ENCODE measurements around the gene RPH3AL.
"Not testable (repeated sequence)": the region's sequence is repeated elsewhere in the genome, so short reads cannot be mapped to it uniquely, and the experiment has no call there.

Gene RPH3AL

GRCh38 chr17:317070-317469 is 35.5 kb downstream of the RPH3AL start:
- no CpG with 5 or more reads among the region's 2 CpGs for WGBS (ENCODE audit: extremely low coverage, insufficient coverage, insufficient read length)
- H2BK12ac ChIP-seq (ENCODE audit: low read length); H3K4me3 ChIP-seq (ENCODE audit: low read depth, low read length); H4K8ac ChIP-seq (ENCODE audit: low read depth, low read length); H3K9ac ChIP-seq (ENCODE audit: low read length); H3K36me3 ChIP-seq (ENCODE audit: control insufficient read depth in 1 of 2, insufficient read depth in 2 of 2, low read length in 2 of 2); H3K27me3 ChIP-seq (ENCODE audit: insufficient read depth, low read length); H3K27ac ChIP-seq (ENCODE audit: low read depth, low read length); H4K91ac ChIP-seq (ENCODE audit: low read depth, low read length); H3K79me1 ChIP-seq (ENCODE audit: low read length); H3K18ac ChIP-seq (ENCODE audit: low read length); H3K4ac ChIP-seq (ENCODE audit: low read depth, low read length); H3K23ac ChIP-seq (ENCODE audit: low read length); H3K79me2 ChIP-seq (ENCODE audit: control insufficient read depth, insufficient read depth, low read length, poor library complexity); H3K14ac ChIP-seq (ENCODE audit: low read length); H2AFZ ChIP-seq (ENCODE audit: insufficient read depth, low read length, poor library complexity); H4K12ac ChIP-seq (ENCODE audit: low read depth, low read length); DNase-seq; H2AK5ac ChIP-seq (ENCODE audit: low read length); H3K4me2 ChIP-seq (ENCODE audit: low read length); H3K4me1 ChIP-seq (ENCODE audit: control insufficient read depth in 1 of 2, insufficient read depth in 2 of 2, low read length in 2 of 2); H2BK120ac ChIP-seq (ENCODE audit: insufficient read depth, low read length, poor library complexity); H2BK5ac ChIP-seq (ENCODE audit: low read depth, low read length, poor library complexity): not testable (repeated sequence)
- H3K9me3 ChIP-seq (ENCODE audit: insufficient read depth, low read depth, low read length): peaks cover 34% of the 10 kb centered on the region

GRCh38 chr17:315399-315798 is 37.2 kb downstream of the RPH3AL start:
- not testable (repeated sequence) for H2AFZ ChIP-seq (ENCODE audit: insufficient read depth, low read length, poor library complexity); H2BK120ac ChIP-seq (ENCODE audit: insufficient read depth, low read length, poor library complexity); H3K27me3 ChIP-seq (ENCODE audit: insufficient read depth, low read length); H3K9ac ChIP-seq (ENCODE audit: low read length); H2AK5ac ChIP-seq (ENCODE audit: low read length); H3K27ac ChIP-seq (ENCODE audit: low read depth, low read length); DNase-seq; H4K8ac ChIP-seq (ENCODE audit: low read depth, low read length); H3K4me1 ChIP-seq (ENCODE audit: control insufficient read depth in 1 of 2, insufficient read depth in 2 of 2, low read length in 2 of 2); H2BK5ac ChIP-seq (ENCODE audit: low read depth, low read length, poor library complexity); H4K91ac ChIP-seq (ENCODE audit: low read depth, low read length); H3K4me3 ChIP-seq (ENCODE audit: low read depth, low read length); H3K23ac ChIP-seq (ENCODE audit: low read length); H3K14ac ChIP-seq (ENCODE audit: low read length); H3K79me1 ChIP-seq (ENCODE audit: low read length); H2BK12ac ChIP-seq (ENCODE audit: low read length); H3K36me3 ChIP-seq (ENCODE audit: control insufficient read depth in 1 of 2, insufficient read depth in 2 of 2, low read length in 2 of 2); H4K12ac ChIP-seq (ENCODE audit: low read depth, low read length); H3K79me2 ChIP-seq (ENCODE audit: control insufficient read depth, insufficient read depth, low read length, poor library complexity); H3K4ac ChIP-seq (ENCODE audit: low read depth, low read length); H3K18ac ChIP-seq (ENCODE audit: low read length); H3K4me2 ChIP-seq (ENCODE audit: low read length)
- WGBS (ENCODE audit: extremely low coverage, insufficient coverage, insufficient read length): no CpG with 5 or more reads among the region's 2 CpGs
- peaks cover 30% of the 10 kb centered on the region for H3K9me3 ChIP-seq (ENCODE audit: insufficient read depth, low read depth, low read length)

- H2BK5ac ChIP-seq (ENCODE audit: low read depth, low read length, poor library complexity); H3K9ac ChIP-seq (ENCODE audit: low read length); H3K4me2 ChIP-seq (ENCODE audit: low read length); H3K4me1 ChIP-seq (ENCODE audit: control insufficient read depth in 1 of 2, insufficient read depth in 2 of 2, low read length in 2 of 2); H3K23ac ChIP-seq (ENCODE audit: low read length); DNase-seq; H3K14ac ChIP-seq (ENCODE audit: low read length); H4K8ac ChIP-seq (ENCODE audit: low read depth, low read length); H3K27me3 ChIP-seq (ENCODE audit: insufficient read depth, low read length); H2BK12ac ChIP-seq (ENCODE audit: low read length); H3K18ac ChIP-seq (ENCODE audit: low read length); H3K79me2 ChIP-seq (ENCODE audit: control insufficient read depth, insufficient read depth, low read length, poor library complexity); H2AFZ ChIP-seq (ENCODE audit: insufficient read depth, low read length, poor library complexity); H3K27ac ChIP-seq (ENCODE audit: low read depth, low read length); H2AK5ac ChIP-seq (ENCODE audit: low read length); H3K79me1 ChIP-seq (ENCODE audit: low read length); H3K36me3 ChIP-seq (ENCODE audit: control insufficient read depth in 1 of 2, insufficient read depth in 2 of 2, low read length in 2 of 2); H3K4ac ChIP-seq (ENCODE audit: low read depth, low read length); H4K12ac ChIP-seq (ENCODE audit: low read depth, low read length); H2BK120ac ChIP-seq (ENCODE audit: insufficient read depth, low read length, poor library complexity); H4K91ac ChIP-seq (ENCODE audit: low read depth, low read length): not testable (repeated sequence)
- WGBS (ENCODE audit: extremely low coverage, insufficient coverage, insufficient read length): no CpG with 5 or more reads among the region's 1 CpG
- Histone ChIP-seq H3K4me3 (ENCODE audit: low read depth, low read length) (peak overlapping the region; percentile 0), H3K9me3 (ENCODE audit: insufficient read depth, low read depth, low read length) (peaks cover 30% of the 10 kb centered on the region)
These were observed 38.0 kb downstream of the RPH3AL start for GRCh38 chr17:314614-314944.

- Histone ChIP-seq H2BK5ac (ENCODE audit: low read depth, low read length, poor library complexity) (no peak overlapping the region), H3K27ac (ENCODE audit: low read depth, low read length) (no peak overlapping the region), H2BK12ac (ENCODE audit: low read length) (no peak overlapping the region), H2AFZ (ENCODE audit: insufficient read depth, low read length, poor library complexity) (no peak overlapping the region), H3K14ac (ENCODE audit: low read length) (no peak overlapping the region), H3K79me2 (ENCODE audit: control insufficient read depth, insufficient read depth, low read length, poor library complexity) (no peaks in the 10 kb centered on the region), H3K36me3 (ENCODE audit: control insufficient read depth in 1 of 2, insufficient read depth in 2 of 2, low read length in 2 of 2) (no peaks in the 10 kb centered on the region), H3K27me3 (ENCODE audit: insufficient read depth, low read length) (no peaks in the 10 kb centered on the region), H3K4me3 (ENCODE audit: low read depth, low read length) (peak overlapping the region; percentile 0), H4K12ac (ENCODE audit: low read depth, low read length) (no peak overlapping the region), H2AK5ac (ENCODE audit: low read length) (no peak overlapping the region), H3K4me1 (ENCODE audit: control insufficient read depth in 1 of 2, insufficient read depth in 2 of 2, low read length in 2 of 2) (no peaks in the 10 kb centered on the region), H3K79me1 (ENCODE audit: low read length) (no peaks in the 10 kb centered on the region), H4K8ac (ENCODE audit: low read depth, low read length) (no peak overlapping the region), H3K9ac (ENCODE audit: low read length) (no peak overlapping the region), H3K18ac (ENCODE audit: low read length) (no peak overlapping the region), H4K91ac (ENCODE audit: low read depth, low read length) (no peak overlapping the region), H3K4me2 (ENCODE audit: low read length) (no peak overlapping the region), H3K23ac (ENCODE audit: low read length) (no peak overlapping the region), H3K9me3 (ENCODE audit: insufficient read depth, low read depth, low read length) (peaks cover 27% of the 10 kb centered on the region), H3K4ac (ENCODE audit: low read depth, low read length) (no peak overlapping the region), H2BK120ac (ENCODE audit: insufficient read depth, low read length, poor library complexity) (no peak overlapping the region)
- DNase-seq: no peak
- no CpG with 5 or more reads among the region's 9 CpGs for WGBS (ENCODE audit: extremely low coverage, insufficient coverage, insufficient read length)
These were observed 38.5 kb downstream of the RPH3AL start for GRCh38 chr17:313911-314613.

Measured in trophoblast cell (in vitro differentiated cells and primary cell).